Right atrium auricular region (tissue), 2 donors: ENCODE data around the gene ADGB. TPM values are rescaled to one million over a fixed set of nuclear protein-coding genes. Genes with fewer than 3 reads are reported as not detected.
"Not testable (repeated sequence)": the region's sequence is repeated elsewhere in the genome, so short reads cannot be mapped to it uniquely, and the experiment has no call there.

ENCODE experiments used
- DNase-seq: peaks from one replicate; pipeline ENCODE4 v3.0.0-alpha.2; 2019; ENCODE audit warnings: low spot score
- H3K27ac ChIP-seq, 2 donors: fragments of 200-600 bp; sonication (generic); 1 replicate in 1 of 2; 2 replicates in 1 of 2; pipeline ENCODE4 v1.5.1; 2016 to 2019
- H3K27me3 ChIP-seq, 2 donors: fragments of 200-600 bp; sonication (generic); one replicate each; pipeline versions ENCODE4 v1.5.1 to v1.6.0; 2017 to 2019
- H3K36me3 ChIP-seq: fragments of 200-600 bp; sonication (generic); one replicate; pipeline ENCODE4 v1.5.1; 2016
- H3K4me1 ChIP-seq, 2 donors: fragments of 200-600 bp; sonication (generic); one replicate each; pipeline versions ENCODE4 v1.5.1 to v1.6.0; 2017 to 2019
- H3K4me3 ChIP-seq, 2 donors: fragments of 200-600 bp; sonication (generic); 1 replicate in 1 of 2; 2 replicates in 1 of 2; pipeline ENCODE4 v1.5.1; 2017 to 2019; ENCODE audit warnings: mild to moderate bottlenecking in 1 of 2, moderate library complexity in 1 of 2
- H3K9me3 ChIP-seq, 2 donors: fragments of 200-600 bp; sonication (generic); one replicate each; pipeline ENCODE4 v1.5.1; 2019
- total RNA-seq, 2 donors: library from RNA; depleted of rRNA; stranded (reverse); fragments of >200 nt; gene quantifications; one replicate each; pipeline ENCODE4 v1.1.0, GENCODE V29; 2016
- TF ChIP-seq, protein P1 (sequence below), 2 donors: fragments of 200-600 bp; sonication (generic); IDR thresholded peaks; one replicate each; pipeline ENCODE4 v1.5.1; 2019; ENCODE audit warnings: antibody characterized with exemption in 2 of 2

The ADGB gene
- total RNA-seq, 2 donors from 2014 or later, result not detected

DNA sequence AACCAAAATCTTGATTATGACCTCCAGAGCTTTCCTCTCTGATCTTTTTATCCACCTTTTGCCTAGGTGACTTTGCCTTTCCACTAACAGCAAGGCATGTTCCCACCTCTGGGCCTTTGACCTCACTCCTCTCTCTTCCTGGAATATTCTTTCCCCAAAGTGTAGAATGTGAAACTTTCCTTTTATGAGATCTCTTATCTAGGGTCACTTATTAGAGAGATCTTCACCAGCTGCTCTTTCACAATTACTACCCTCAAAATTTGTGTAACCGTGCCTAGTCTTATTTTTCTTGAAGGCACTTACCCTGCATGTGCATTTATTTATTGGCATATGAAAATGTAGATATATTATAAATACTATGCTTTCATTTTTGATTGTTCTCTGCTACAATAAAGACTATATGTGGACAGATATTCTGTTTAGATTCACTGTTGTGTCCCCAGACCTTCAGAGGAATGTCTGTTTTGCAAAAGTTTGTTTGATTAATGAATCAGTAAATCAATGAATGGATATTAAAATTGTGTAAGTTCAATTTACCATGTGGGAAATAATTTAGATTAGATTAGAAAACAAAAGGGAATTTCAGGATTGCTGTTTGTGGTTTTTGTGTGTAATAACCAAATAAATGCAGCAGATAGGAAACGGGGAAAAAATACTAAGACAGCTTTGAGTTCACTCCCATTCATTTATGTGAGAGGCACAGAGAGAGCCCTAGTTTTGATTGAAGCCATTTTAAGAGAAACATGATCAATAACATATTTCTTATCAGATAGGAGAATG, 207.0 kb downstream of the ADGB start:
- DNase-seq, result no peak
- Histone ChIP-seq H3K27ac (no peak overlapping the region), H3K36me3 (no peaks in the 10 kb centered on the region), H3K4me1 (no peaks in the 10 kb centered on the region), H3K4me3 (no peak overlapping the region), H3K9me3 (no peaks in the 10 kb centered on the region), H3K27me3 (no peaks in the 10 kb centered on the region)
- TF ChIP-seq, protein P1, sequence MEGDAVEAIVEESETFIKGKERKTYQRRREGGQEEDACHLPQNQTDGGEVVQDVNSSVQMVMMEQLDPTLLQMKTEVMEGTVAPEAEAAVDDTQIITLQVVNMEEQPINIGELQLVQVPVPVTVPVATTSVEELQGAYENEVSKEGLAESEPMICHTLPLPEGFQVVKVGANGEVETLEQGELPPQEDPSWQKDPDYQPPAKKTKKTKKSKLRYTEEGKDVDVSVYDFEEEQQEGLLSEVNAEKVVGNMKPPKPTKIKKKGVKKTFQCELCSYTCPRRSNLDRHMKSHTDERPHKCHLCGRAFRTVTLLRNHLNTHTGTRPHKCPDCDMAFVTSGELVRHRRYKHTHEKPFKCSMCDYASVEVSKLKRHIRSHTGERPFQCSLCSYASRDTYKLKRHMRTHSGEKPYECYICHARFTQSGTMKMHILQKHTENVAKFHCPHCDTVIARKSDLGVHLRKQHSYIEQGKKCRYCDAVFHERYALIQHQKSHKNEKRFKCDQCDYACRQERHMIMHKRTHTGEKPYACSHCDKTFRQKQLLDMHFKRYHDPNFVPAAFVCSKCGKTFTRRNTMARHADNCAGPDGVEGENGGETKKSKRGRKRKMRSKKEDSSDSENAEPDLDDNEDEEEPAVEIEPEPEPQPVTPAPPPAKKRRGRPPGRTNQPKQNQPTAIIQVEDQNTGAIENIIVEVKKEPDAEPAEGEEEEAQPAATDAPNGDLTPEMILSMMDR (IDR thresholded peaks at IDR 0.05), result no peak

DNA sequence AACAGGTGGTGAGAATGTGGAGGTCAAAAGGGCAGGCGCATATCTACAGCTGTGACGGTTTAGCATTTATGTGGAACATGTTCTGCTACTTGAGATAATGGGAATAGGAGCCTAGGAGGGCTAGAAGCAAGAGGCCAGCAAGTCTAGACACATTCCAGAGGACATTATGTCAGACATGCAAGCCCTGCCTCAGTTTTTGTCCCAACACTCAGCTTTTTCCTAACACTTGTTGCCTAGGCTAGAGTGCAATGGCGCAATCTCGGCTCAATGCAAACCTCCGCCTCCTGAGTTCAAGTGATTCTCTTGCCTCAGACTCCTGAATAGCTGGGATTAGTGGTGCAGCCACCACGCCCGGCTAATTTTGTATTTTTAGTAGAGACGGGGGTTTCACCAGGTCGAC, 210.2 kb downstream of the ADGB start:
- not testable (repeated sequence) for H3K27ac ChIP-seq, DNase-seq, H3K36me3 ChIP-seq, H3K9me3 ChIP-seq, H3K27me3 ChIP-seq, H3K4me3 ChIP-seq, H3K4me1 ChIP-seq

DNA sequence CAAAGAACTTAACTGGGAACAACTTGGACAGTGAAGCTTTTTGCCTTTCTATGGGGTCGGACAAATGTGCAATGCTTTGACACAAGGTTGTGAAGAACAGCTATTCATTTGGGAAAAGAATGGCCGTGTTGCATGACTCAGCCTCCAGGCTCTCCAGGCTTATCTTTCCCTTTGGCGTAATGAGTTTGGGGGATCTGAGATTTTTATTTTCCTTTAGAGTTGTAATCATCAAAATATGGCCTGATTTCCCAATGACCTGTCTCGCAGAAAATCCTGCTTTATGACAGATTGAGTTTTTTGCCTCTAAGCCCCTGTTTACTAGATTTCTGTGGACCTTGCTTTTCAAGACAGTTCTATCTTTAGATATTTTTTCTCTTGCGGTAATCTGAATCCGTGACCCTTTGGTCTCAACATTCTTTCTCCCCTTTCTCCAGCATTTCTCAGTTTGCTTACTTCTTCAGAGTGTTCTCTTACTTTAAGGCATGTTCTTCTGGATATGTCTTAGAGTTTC, 214.1 kb downstream of the ADGB start:
- not testable (repeated sequence) for H3K4me3 ChIP-seq, H3K4me1 ChIP-seq, H3K27me3 ChIP-seq, H3K36me3 ChIP-seq, H3K27ac ChIP-seq, DNase-seq, H3K9me3 ChIP-seq

DNA sequence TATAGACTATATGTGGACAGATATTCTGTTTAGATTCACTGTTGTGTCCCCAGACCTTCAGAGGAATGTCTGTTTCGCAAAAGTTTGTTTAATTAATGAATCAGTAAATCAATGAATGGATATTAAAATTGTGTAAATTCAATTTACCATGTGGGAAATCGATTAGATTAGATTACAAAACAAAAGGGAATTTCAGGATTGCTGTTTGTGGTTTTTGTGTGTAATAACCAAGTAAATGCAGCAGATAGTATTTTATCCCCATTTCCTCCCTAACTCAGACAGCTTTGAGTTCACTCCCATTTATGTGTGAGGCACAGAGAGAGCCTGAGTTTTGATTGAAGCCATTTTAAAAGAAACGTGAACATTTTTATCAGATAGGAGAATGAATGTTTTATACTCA, 214.8 kb downstream of the ADGB start:
- Histone ChIP-seq H3K27me3 (no peaks in the 10 kb centered on the region), H3K4me3 (no peak overlapping the region), H3K9me3 (no peaks in the 10 kb centered on the region), H3K36me3 (no peaks in the 10 kb centered on the region), H3K27ac (no peak overlapping the region), H3K4me1 (no peaks in the 10 kb centered on the region)
- TF ChIP-seq, protein P1 (IDR thresholded peaks at IDR 0.05), result no peak
- no peak for DNase-seq

DNA sequence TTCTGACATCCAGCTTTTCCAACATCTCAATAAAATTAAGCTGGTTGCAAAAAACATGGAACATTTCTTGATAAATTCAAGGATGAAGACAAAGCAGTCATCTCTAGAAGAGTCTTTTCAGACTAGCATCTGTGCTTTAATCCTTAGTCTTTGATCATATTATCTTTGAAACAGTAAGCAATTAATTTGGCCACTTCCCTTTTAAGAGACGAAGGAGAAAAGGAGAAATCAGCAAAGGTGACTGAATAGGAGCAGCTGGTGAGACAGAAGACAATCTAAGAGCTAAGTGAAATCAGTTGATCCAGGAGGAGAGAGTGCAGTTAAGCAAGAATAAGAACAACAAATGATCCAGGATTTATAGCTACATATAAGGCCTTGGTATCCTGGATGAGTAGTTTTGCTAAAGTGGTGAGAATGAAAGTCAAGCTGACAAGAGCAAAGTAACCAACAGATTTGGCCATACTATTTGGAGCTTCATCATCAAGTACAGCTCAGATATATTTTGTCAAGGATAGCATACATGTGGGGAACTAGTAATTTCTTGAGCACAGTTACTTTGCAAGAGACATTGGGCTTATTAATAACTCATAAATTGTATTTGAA, 215.5 kb downstream of the ADGB start:
- Histone ChIP-seq H3K9me3 (no peaks in the 10 kb centered on the region), H3K27me3 (no peaks in the 10 kb centered on the region)

DNA sequence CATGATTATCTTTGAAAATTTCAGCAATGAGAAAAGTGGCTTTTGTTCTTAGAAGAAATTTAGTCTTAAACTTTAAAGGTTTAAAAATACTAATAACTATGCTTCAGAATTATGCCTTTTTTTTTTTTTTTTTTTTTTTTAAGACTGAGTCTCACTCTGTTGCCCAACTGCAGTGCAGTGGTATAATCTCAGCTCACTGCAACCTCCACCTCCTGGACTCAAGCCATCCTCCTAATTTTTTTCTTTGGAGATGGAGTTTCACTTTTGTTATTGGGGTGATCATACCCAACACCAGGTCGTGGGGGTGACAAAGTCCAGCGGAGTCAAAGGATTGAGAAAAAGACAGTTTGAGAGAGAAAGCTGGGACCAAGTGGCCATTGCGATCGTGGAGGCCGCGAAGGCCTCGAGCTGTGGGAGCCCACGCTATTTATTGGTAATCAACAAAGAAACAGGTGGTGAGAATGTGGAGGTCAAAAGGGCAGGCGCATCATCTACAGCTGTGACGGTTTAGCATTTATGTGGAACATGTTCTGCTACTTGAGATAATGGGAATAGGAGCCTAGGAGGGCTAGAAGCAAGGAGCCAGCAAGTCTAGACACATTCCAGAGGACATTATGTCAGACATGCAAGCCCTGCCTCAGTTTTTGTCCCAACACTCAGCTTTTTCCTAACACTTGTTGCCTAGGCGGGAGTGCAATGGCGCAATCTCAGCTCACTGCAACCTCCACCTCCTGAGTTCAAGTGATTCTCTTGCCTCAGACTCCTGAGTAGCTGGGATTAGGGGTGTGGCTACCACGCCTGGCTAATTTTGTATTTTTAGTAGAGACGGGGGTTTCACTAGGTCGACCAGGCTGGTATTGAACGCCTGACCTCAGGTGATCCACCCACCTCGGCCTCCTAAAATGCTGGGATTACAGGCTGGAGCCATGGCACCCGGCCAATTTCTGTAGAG, 217.0 kb downstream of the ADGB start:
- H3K27me3 ChIP-seq, H3K4me3 ChIP-seq, H3K36me3 ChIP-seq, H3K27ac ChIP-seq, H3K4me1 ChIP-seq, DNase-seq, H3K9me3 ChIP-seq: not testable (repeated sequence)

More for the DNA sequence above, 215.5 kb downstream of the ADGB start:
- DNase-seq, result no peak
- no peaks in the 10 kb centered on the region for H3K4me1 ChIP-seq
- no peak overlapping the region for H3K4me3 ChIP-seq
- TF ChIP-seq, protein P1 (IDR thresholded peaks at IDR 0.05), result no peak
- no peaks in the 10 kb centered on the region for H3K36me3 ChIP-seq
- H3K27ac ChIP-seq, result no peak overlapping the region
